ENCODE data around the gene IPP.
"Not testable (repeated sequence)": the region's sequence is repeated elsewhere in the genome, so short reads cannot be mapped to it uniquely, and the experiment has no call there.

The IPP gene

GRCh38 chr1:45750298-45751038 lies at the start of gene IPP:
Gene IPP, minus strand, starts transcription at chr1:45750653. Its CDS starts 4,242 bp downstream, at chr1:45746411.
- peak; percentile 70 for FAIRE-seq

GRCh38 chr1:45796946-45797345 lies 46.5 kb upstream of the IPP start:
- no peak for FAIRE-seq

GRCh38 chr1:45796381-45796780 lies 45.9 kb upstream of the IPP start:
- no peak for FAIRE-seq

GRCh38 chr1:45793942-45794604 lies 43.6 kb upstream of the IPP start:
- no peak for FAIRE-seq

GRCh38 chr1:45792744-45793143 lies 42.3 kb upstream of the IPP start:
- FAIRE-seq: no peak

GRCh38 chr1:45789601-45790000 lies 39.1 kb upstream of the IPP start:
- no peak for FAIRE-seq

GRCh38 chr1:45787905-45788304 lies 37.5 kb upstream of the IPP start:
- FAIRE-seq: no peak

- FAIRE-seq: no peak
Observed at GRCh38 chr1:45785583-45785982, 35.1 kb upstream of the IPP start.

- no peak for FAIRE-seq
Observed at GRCh38 chr1:45775794-45776193, 25.3 kb upstream of the IPP start.

GRCh38 chr1:45772971-45773370 lies 22.5 kb upstream of the IPP start:
- no peak for FAIRE-seq

- no peak for FAIRE-seq
Observed at GRCh38 chr1:45769261-45769932, 18.9 kb upstream of the IPP start.

- FAIRE-seq: no peak
Observed at GRCh38 chr1:45767035-45767434, 16.6 kb upstream of the IPP start.

GRCh38 chr1:45765999-45766792 lies 15.7 kb upstream of the IPP start:
- FAIRE-seq: no peak

- FAIRE-seq: no peak
Observed at GRCh38 chr1:45762291-45762690, 11.8 kb upstream of the IPP start.

GRCh38 chr1:45755697-45756096 lies 5.2 kb upstream of the IPP start:
- no peak for FAIRE-seq

GRCh38 chr1:45753248-45754037 lies 3.0 kb upstream of the IPP start:
- no peak for FAIRE-seq

GRCh38 chr1:45752441-45753052 lies 2.1 kb upstream of the IPP start:
- no peak for FAIRE-seq

GRCh38 chr1:45752014-45752413 lies 1.6 kb upstream of the IPP start:
- FAIRE-seq: no peak

- not testable (repeated sequence) for FAIRE-seq
Observed at GRCh38 chr1:45751039-45751838, 786 bp upstream of the IPP start.

GRCh38 chr1:45746922-45747321 lies 3.5 kb downstream of the IPP start:
- FAIRE-seq: no peak

- FAIRE-seq: peak; percentile 54
Observed at GRCh38 chr1:45739641-45740156, 10.8 kb downstream of the IPP start.
